Measurements from ENCODE around the gene ARHGAP18. TPM values are rescaled to one million over a fixed set of nuclear protein-coding genes. Genes with fewer than 3 reads are reported as not detected.

The ARHGAP18 gene
- total RNA-seq, 4 donors from 2014 or later: 29.1 to 47.2 (median 38.5) TPM

- no peak for TF ChIP-seq CTCF (IDR thresholded peaks at IDR 0.05)
- no peak for DNase-seq (ENCODE audit: low spot score)
- no peak for ATAC-seq (ENCODE audit: low FRiP score)
Measured at GRCh38 chr6:129628101-129628815, 81.7 kb downstream of the ARHGAP18 start.

GRCh38 chr6:129624488-129624887 is 85.5 kb downstream of the ARHGAP18 start:
- no peak for TF ChIP-seq CTCF (IDR thresholded peaks at IDR 0.05)
- no peak for ATAC-seq (ENCODE audit: low FRiP score)
- no peak for DNase-seq (ENCODE audit: low spot score)

DNA sequence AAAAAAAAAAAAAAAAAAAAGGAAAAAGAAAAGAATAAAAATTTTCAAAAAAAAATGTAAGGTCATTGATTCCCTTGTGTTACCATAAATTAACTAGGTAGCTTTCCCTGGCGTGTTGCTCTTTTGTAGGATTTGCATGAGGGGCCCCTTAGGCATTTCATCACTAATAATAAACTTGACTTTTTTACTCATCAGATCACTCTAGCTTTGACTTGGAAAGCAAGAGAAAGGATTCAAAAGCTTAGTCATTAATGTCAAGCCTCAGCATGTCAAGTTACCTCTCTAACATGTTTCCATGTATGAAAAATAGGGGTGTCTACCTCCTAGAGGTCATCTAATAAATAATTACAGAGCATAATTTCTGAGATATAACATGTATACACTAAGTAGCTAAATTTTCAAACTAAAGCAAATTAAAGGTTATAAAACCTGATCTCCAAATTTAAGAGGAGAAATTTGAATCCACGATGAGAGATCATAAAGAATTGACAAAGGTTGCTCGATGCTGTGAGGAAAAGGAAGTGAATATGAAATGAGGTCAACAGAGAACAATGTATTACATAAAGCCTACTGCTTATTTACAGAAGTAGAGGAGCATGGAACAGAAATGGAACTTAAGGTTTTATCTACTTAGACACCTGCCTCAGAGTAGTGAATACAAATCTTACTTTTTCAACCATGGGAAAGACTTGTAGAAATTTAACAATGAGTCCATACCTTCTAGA is 86.8 kb downstream of the ARHGAP18 start:
- TF ChIP-seq CTCF (IDR thresholded peaks at IDR 0.05): no peak
- no peak for ATAC-seq (ENCODE audit: low FRiP score)
- DNase-seq (ENCODE audit: low spot score): no peak

- TF ChIP-seq CTCF (IDR thresholded peaks at IDR 0.05): no peak
- ATAC-seq (ENCODE audit: low FRiP score) (no peak), DNase-seq (ENCODE audit: low spot score) (no peak)
Measured at GRCh38 chr6:129621252-129621651, 88.7 kb downstream of the ARHGAP18 start.

GRCh38 chr6:129620234-129620610 is 89.8 kb downstream of the ARHGAP18 start:
- no peak for TF ChIP-seq CTCF (IDR thresholded peaks at IDR 0.05)
- DNase-seq (ENCODE audit: low spot score) (no peak), ATAC-seq (ENCODE audit: low FRiP score) (no peak)

DNA sequence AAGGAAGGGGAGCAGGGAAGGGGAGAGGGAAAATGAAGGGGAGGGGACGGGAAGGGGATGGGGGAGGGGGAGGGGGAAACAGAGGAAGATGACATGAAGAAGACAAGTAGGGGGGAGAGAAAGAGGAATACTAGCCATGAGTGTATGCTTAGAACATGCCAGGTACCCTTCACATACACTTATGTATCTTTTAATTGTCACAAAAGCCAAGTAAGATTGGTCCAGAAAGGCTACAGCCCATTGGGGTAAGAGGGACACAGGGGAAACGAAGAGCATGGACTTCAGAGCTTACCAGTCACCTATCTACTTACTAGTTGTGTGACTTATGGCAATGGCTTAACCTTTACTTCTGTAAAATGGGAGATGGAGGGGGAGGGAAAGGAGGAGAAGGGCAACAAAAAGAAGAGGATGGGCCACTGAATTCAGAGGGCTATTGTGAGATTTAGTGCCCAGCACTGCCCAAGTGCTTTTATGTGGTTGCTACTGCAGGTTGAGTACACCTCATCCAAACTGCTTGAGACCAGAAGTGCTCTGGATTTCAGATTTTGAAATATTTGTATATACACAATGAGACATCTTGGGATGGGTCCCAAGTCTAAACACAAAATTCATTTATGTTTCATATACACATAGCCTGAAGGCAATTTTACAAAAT is 90.3 kb downstream of the ARHGAP18 start:
- no peak for ATAC-seq (ENCODE audit: low FRiP score)
- DNase-seq (ENCODE audit: low spot score): no peak
- no peak for TF ChIP-seq CTCF (IDR thresholded peaks at IDR 0.05)
